ENCODE results near the gene PPCS.

- TF ChIP-seq, protein P1, sequence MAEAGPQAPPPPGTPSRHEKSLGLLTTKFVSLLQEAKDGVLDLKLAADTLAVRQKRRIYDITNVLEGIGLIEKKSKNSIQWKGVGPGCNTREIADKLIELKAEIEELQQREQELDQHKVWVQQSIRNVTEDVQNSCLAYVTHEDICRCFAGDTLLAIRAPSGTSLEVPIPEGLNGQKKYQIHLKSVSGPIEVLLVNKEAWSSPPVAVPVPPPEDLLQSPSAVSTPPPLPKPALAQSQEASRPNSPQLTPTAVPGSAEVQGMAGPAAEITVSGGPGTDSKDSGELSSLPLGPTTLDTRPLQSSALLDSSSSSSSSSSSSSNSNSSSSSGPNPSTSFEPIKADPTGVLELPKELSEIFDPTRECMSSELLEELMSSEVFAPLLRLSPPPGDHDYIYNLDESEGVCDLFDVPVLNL (CRISPR knock-in tag; IDR thresholded peaks at IDR 0.05; ENCODE audit: low read depth) = no peak
- TF ChIP-seq NR2C2 (CRISPR knock-in tag; IDR thresholded peaks at IDR 0.05) = no peak
- no peak; the same call in 1 of the 2 replicates for TF ChIP-seq NR2C2 (tag; IDR thresholded peaks at IDR 0.05)
- no peak for TF ChIP-seq NCOA4 (IDR thresholded peaks at IDR 0.05; ENCODE audit: partially characterized antibody)
- TF ChIP-seq GABPB1 (CRISPR knock-in tag; IDR thresholded peaks at IDR 0.05) = no peak
- TF ChIP-seq CBX8 (IDR thresholded peaks at IDR 0.05; ENCODE audit: borderline replicate concordance, extremely low read depth, low read depth, low read length, poor library complexity, severe bottlenecking) = no peak
- TF ChIP-seq CBX5 (IDR thresholded peaks at IDR 0.05; ENCODE audit: borderline replicate concordance, low read depth) = no peak
- TF ChIP-seq ETS2 (tag; IDR thresholded peaks at IDR 0.05; ENCODE audit: borderline replicate concordance, poor library complexity, severe bottlenecking) = no peak
- TF ChIP-seq ZNF780A (CRISPR knock-in tag; IDR thresholded peaks at IDR 0.05) = no peak
- TF ChIP-seq POLR2A (conservative IDR thresholded peaks at IDR 0.05) = peak; percentile 88
These were observed at the start of gene PPCS, which contains the start of gene ZMYND12 for GRCh38 chr1:42456010-42456753.

Measured in K562 (cell line).